ENCODE measurements around the gene ARL17B.
"Not testable (repeated sequence)": the region's sequence is repeated elsewhere in the genome, so short reads cannot be mapped to it uniquely, and the experiment has no call there.

ARL17B gene

GRCh38 chr17:46249153-46249552, 112.4 kb downstream of the ARL17B start:
- not testable (repeated sequence) for DNase-seq (ENCODE audit: low read depth, low spot score)

GRCh38 chr17:46244949-46245768, 116.4 kb downstream of the ARL17B start:
- not testable (repeated sequence) for DNase-seq (ENCODE audit: low read depth, low spot score)

- DNase-seq (ENCODE audit: low read depth, low spot score) = not testable (repeated sequence)
Measured at GRCh38 chr17:46244339-46244913, 117.1 kb downstream of the ARL17B start.

GRCh38 chr17:46243928-46244327, 117.6 kb downstream of the ARL17B start:
- DNase-seq (ENCODE audit: low read depth, low spot score) = not testable (repeated sequence)

GRCh38 chr17:46243505-46243904, 118.1 kb downstream of the ARL17B start:
- DNase-seq (ENCODE audit: low read depth, low spot score) = not testable (repeated sequence)

- not testable (repeated sequence) for DNase-seq (ENCODE audit: low read depth, low spot score)
Measured at GRCh38 chr17:46231359-46231758, 130.2 kb downstream of the ARL17B start.

GRCh38 chr17:46225274-46225794, 136.2 kb downstream of the ARL17B start:
- peak; percentile 77 for DNase-seq (ENCODE audit: low read depth, low spot score)

- not testable (repeated sequence) for DNase-seq (ENCODE audit: low read depth, low spot score)
Measured at GRCh38 chr17:46224864-46225263, 136.7 kb downstream of the ARL17B start.

Data from iPS DF 19.7 (cell line).